Heart left ventricle (tissue), 13 donors: ENCODE measurements around the gene IFFO2.

Experiments used
- CTCF ChIP-seq, 12 donors: fragments of 200-600 bp; sonication (generic) in 4 of 12; IDR thresholded peaks; one replicate each; pipeline versions ENCODE4 v1.5.0 to v1.8.0; 2018 to 2022; ENCODE audit warnings: antibody characterized with exemption in 12 of 12, mild to moderate bottlenecking in 5 of 12
- POLR2A ChIP-seq, 2 donors: fragments of 450-650 bp; IDR thresholded peaks; one replicate each; pipeline ENCODE4 v1.6.1; 2017; ENCODE audit warnings: antibody characterized with exemption in 2 of 2, mild to moderate bottlenecking in 2 of 2, moderate library complexity in 2 of 2
- donor health status: ischemic (EF 13 %, LVEDD 7.1; RV severe dilation, severe dysfunction).
- donor health status: DM: no; HTN: yes; CAD: no.
- donor health status: DM: no; HTN: no; CAD: no.
- donor health status: ischemic (EF 25% LVEDD 6.9; RV normal size, moderate dysfunction).
- donor health status: ischemic (EF 25% LVEDD 5.7; RV mildly dilated, moderate dysfunction).
- donor health status: ischemic (EF 35%, LVEDD 5.7; RV mildly dilated, moderate dysfunction).
- donor health status: nonischemic (EF 11% LVEDD 7.7; RV severe dilation, severe dysfunction).
- donor health status: DM: yes; HTN: yes; CAD: no.
- donor health status: PGD.
- donor health status: ischemic (EF 29% LVEDD 5.4; RV normal size, mild dysfunction).
- donor health status: nonischemic (EF 23%, LVEDD 6.1; RV moderate dilation, normal function).

- TF ChIP-seq POLR2A (IDR thresholded peaks at IDR 0.05) = no peak
- TF ChIP-seq CTCF (IDR thresholded peaks at IDR 0.05) = no peak
These were observed 80.3 kb downstream of the IFFO2 start for GRCh38 chr1:18876210-18876609.
